Measurements from ENCODE around the gene DCTN2. TPM values are rescaled to one million over a fixed set of nuclear protein-coding genes. Genes with fewer than 3 reads are reported as not detected.
"Not testable (repeated sequence)": the region's sequence is repeated elsewhere in the genome, so short reads cannot be mapped to it uniquely, and the experiment has no call there.

DCTN2 gene
- total RNA-seq, 1 donor from 2014 or later = 28.9 TPM

DNA sequence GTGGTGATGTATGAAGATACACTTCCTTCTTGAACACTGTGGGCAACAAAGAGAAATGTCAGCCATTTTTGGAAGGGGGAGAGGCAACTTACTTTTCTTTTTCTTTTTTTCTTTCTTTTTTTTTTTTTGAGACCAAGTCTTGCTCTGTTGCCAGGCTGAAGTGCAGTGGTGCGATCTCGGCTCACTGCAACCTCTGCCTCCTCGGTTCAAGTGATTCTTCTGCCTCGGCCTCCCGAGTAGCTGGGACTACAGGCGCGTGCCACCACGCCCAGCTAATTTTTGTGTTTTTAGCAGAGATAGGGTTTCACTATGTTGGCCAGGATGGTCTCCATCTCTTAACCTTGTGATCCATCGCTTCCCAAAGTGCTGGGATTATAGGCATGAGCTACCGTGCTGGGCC, 29.3 kb downstream of the DCTN2 start:
- not testable (repeated sequence) for DNase-seq (ENCODE audit: low spot score); ATAC-seq

DNA sequence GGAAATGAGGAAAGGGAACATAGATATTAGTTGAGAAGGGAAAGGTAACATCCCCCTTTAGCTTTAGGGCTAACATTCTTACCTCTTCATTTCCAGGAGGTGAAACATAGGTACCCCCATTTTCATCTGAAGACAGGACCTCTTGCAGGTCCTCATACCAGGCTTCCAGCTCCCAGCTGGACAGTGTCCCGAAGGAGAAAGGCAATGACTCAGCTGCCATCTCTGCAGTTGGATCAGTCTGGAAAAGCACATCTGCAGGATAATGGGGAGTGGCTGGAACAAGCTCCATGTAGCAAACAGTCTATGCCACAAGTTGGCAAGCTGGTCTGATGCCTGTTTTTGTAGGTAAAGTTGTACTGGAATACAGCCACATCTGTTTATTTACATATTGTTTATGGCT, 29.8 kb downstream of the DCTN2 start:
- ATAC-seq (no peak), DNase-seq (ENCODE audit: low spot score) (no peak)

- no peak for ATAC-seq
- no peak for DNase-seq (ENCODE audit: low spot score)
Measured at GRCh38 chr12:57516617-57517153, 30.3 kb downstream of the DCTN2 start.

GRCh38 chr12:57515934-57516541, 31.0 kb downstream of the DCTN2 start:
- ATAC-seq = no peak
- no peak for DNase-seq (ENCODE audit: low spot score)

- DNase-seq (ENCODE audit: low spot score) (no peak), ATAC-seq (no peak)
Measured at GRCh38 chr12:57515408-57515933, 31.5 kb downstream of the DCTN2 start.

DNA sequence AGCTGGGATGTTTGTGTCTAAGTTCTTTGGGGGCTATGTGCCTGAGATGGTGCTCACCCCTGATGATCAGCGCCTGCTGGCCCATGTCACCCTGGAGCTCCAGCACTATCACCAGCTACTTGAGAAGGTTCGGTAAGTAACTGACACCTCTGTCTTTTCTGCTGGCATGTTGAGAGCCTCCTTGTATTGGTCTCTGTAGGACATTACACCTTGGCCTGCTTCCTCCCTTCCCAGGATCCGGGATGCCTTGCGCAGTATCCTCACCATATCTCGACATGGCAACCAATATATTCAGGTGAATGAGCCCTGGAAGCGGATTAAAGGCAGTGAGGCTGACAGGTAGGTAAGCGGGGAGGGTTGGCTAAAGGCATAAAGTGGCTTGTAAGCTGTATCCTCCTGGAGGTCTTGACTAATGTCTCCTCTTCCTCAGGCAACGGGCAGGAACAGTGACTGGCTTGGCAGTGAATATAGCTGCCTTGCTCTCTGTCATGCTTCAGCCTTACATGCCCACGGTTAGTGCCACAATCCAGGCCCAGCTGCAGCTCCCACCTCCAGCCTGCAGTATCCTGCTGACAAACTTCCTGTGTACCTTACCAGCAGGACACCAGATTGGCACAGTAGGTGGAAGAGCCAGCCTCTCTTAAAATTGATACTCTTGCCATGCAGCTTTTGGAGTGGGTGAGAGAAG, 32.1 kb downstream of the DCTN2 start:
- no peak for ATAC-seq
- no peak for DNase-seq (ENCODE audit: low spot score)

GRCh38 chr12:57514246-57514645, 32.7 kb downstream of the DCTN2 start:
- DNase-seq (ENCODE audit: low spot score); ATAC-seq: not testable (repeated sequence)

DNA sequence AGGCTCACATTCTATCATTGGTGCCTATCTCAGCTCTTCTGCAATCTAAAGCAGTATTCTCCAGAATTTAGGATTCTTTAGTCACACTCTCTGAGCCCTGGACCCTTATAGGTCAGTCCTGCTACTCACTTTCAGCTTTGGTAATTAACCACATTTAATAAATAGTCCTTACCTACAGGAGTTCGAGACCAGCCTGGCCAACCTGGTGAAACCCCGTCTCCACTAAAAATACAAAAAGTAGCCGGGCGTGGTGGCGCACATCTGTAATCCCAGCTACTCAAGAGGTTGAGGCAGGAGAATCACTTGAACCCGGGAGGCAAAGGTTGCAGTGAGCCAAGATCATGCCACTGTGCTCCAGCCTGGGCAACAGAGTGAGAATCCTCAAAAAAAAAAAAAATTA, 33.3 kb downstream of the DCTN2 start:
- DNase-seq (ENCODE audit: low spot score); ATAC-seq: not testable (repeated sequence)

DNA sequence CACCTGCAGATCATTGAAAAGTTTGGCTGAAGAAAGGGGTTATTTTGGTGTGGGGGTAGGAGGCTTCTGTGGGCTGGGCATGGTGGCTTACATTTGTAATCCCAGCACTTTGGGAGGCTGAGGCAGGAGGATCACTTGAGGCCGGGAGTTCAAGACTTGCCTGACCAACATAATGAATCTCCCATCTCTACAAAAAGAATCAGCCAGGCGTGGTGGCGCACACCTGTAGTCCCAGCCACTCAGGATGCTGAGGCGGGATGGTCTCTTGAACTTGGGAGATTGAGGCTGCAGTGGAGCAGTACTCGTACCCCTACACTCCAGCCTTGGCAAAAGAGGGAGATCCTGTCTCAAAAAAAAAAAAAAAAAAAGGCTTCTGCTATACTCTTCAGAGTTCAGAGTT, 33.7 kb downstream of the DCTN2 start:
- ATAC-seq = no peak
- DNase-seq (ENCODE audit: low spot score) = no peak

GRCh38 chr12:57512665-57513064, 34.3 kb downstream of the DCTN2 start:
- no peak for DNase-seq (ENCODE audit: low spot score)
- ATAC-seq = no peak

DNA sequence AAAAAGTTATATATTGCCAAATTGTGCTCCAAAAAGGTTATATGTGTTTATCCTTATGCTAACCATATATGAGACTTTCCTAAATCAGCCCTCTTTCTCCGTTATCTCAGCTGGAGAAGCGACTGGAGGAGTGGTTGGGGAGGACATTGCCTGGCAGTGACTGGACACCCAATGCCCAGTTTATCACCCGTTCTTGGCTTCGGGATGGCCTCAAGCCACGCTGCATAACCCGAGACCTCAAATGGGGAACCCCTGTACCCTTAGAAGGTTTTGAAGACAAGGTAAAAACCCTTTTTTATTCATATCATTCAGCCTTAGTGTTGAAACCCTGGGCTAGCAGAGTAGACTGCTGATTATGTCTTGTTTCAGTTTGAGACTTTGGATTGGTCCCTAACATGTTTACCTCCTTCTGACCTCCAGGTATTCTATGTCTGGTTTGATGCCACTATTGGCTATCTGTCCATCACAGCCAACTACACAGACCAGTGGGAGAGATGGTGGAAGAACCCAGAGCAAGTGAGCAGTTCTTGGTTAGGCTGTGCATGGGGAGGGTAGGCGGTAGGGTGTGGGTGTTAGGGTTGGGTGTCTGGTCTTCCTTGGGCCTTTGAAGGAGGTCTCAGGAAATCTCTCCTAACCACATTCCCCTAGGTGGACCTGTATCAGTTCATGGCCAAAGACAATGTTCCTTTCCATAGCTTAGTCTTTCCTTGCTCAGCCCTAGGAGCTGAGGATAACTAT, 35.2 kb downstream of the DCTN2 start:
- peak; percentile 19 for ATAC-seq
- no peak for DNase-seq (ENCODE audit: low spot score)

- ATAC-seq (no peak), DNase-seq (ENCODE audit: low spot score) (no peak)
Measured at GRCh38 chr12:57511161-57511560, 35.8 kb downstream of the DCTN2 start.

DNA sequence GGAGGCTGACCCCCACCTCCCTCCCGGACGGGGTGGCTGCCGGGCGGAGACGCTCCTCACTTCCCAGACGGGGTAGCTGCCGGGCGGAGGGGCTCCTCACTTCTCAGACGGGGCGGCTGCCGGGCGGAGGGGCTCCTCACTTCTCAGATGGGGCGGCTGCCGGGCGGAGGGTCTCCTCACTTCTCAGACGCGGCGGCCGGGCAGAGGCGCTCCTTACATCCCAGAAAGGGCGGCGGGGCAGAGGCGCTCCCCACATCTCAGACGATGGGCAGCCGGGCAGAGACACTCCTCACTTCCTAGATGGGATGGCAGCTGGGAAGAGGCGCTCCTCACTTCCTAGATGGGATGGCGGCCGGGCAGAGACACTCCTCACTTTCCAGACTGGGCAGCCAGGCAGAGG, 39.2 kb downstream of the DCTN2 start:
- DNase-seq (ENCODE audit: low spot score); ATAC-seq: not testable (repeated sequence)

DNA sequence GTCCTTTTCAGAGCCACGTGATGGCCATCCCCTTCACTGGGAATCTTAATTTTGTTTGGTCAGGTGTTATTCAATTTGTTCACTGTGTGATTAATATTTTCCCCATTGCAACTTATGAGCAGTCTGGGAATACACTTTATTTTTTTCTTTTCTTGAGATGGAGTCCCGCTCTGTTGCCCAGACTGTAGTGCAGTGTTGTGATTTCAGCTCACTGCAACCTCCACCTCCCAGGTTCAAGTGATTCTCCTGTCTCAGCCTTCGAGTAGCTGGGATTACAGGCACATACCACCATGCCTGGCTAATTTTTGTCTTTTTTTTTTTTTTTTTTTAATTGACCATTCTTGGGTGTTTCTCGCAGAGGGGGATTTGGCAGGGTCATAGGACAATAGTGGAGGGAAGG, 40.5 kb downstream of the DCTN2 start:
- DNase-seq (ENCODE audit: low spot score); ATAC-seq: not testable (repeated sequence)

DNA sequence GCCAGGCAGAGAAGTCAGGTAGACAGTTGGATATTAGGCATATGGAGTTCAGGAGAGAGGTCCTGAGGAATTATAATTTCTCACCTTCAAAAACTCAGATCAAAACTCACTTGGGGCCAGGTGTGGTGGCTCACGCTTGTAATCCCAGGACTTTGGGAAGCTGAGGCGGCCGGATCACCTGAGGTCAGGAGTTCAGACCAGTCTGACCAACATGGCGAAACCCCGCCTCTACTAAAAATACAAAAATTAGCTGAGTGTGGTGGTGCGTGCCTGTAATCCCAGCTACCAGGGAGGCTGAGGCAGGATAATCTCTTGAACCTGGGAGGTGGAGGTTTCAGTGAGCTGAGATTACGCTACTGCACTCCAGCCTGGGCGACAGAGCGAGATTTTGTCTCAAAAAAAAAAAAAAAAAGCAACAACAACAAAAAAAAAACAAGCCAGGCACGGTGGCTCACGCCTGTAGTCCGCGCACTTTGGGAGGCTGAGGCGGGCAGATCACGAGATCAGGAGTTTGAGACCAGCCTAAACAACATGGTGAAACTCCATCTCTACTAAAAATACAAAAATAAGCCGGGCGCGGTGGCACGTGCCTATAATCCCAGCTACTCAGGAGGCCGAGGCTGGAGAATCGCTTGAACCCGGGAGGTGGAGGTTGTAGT, 44.6 kb downstream of the DCTN2 start:
- ATAC-seq; DNase-seq (ENCODE audit: low spot score): not testable (repeated sequence)

- ATAC-seq (no peak), DNase-seq (ENCODE audit: low spot score) (no peak)
Measured at GRCh38 chr12:57500213-57500612, 46.8 kb downstream of the DCTN2 start.

- no peak for ATAC-seq
- no peak for DNase-seq (ENCODE audit: low spot score)
Measured at GRCh38 chr12:57498571-57498970, 48.4 kb downstream of the DCTN2 start.

- no peak for ATAC-seq
- DNase-seq (ENCODE audit: low spot score) = no peak
Measured at GRCh38 chr12:57498132-57498502, 48.9 kb downstream of the DCTN2 start.

- ATAC-seq = no peak
- DNase-seq (ENCODE audit: low spot score) = no peak
Measured at GRCh38 chr12:57497223-57498131, 49.5 kb downstream of the DCTN2 start.

- no peak for DNase-seq (ENCODE audit: low spot score)
- peak; percentile 24 for ATAC-seq
Measured at GRCh38 chr12:57496822-57497221, 50.2 kb downstream of the DCTN2 start.
